CD14-positive monocyte (primary cell): ENCODE data around the gene RBMS3. TPM values are rescaled to one million over a fixed set of nuclear protein-coding genes. Genes with fewer than 3 reads are reported as not detected.
"Not testable (repeated sequence)": the region's sequence is repeated elsewhere in the genome, so short reads cannot be mapped to it uniquely, and the experiment has no call there.

Experiments
- DNase-seq, 3 donors: peaks; one replicate each; pipeline ENCODE4 v3.0.0-alpha.2; 2011 to 2022
- H2AFZ ChIP-seq: 2 replicates; pipeline ENCODE4 v1.6.0; 2012; ENCODE audit warnings: mild to moderate bottlenecking, low read depth, low read length, inconsistent platforms; ENCODE audit not compliant: insufficient read depth, poor library complexity, severe bottlenecking
- H3K27ac ChIP-seq, 2 donors: 1 replicate in 1 of 2; 2 replicates in 1 of 2; pipeline ENCODE4 v1.5.1; 2012 to 2013; ENCODE audit warnings: low read length in 2 of 2, control low read depth in 1 of 2, inconsistent platforms in 1 of 2, low read depth in 1 of 2, mild to moderate bottlenecking in 1 of 2
- H3K27me3 ChIP-seq, 2 donors: one replicate each; pipeline versions ENCODE4 v1.6.0 to v1.6.1; 2011 to 2013; ENCODE audit warnings: low read length in 2 of 2; ENCODE audit not compliant: control insufficient read depth in 2 of 2, insufficient read depth in 2 of 2
- H3K36me3 ChIP-seq, 2 donors: replicated peaks in 1 of 2; 1 replicate in 1 of 2; 2 replicates in 1 of 2; pipeline versions ENCODE4 v1.5.1 to v1.6.1; 2012 to 2013; ENCODE audit warnings: low read length in 2 of 2, control low read depth in 1 of 2, inconsistent platforms in 1 of 2, mild to moderate bottlenecking in 1 of 2; ENCODE audit not compliant: insufficient read depth in 2 of 2, control insufficient read depth in 1 of 2
- H3K4me1 ChIP-seq, 2 donors: 1 replicate in 1 of 2; 2 replicates in 1 of 2; pipeline versions ENCODE4 v1.5.1 to v1.6.1; 2012 to 2013; ENCODE audit warnings: low read length in 2 of 2, control low read depth in 1 of 2, inconsistent platforms in 1 of 2, mild to moderate bottlenecking in 1 of 2, moderate library complexity in 1 of 2; ENCODE audit not compliant: insufficient read depth in 2 of 2, control insufficient read depth in 1 of 2
- H3K4me2 ChIP-seq: replicated peaks from 2 replicates; pipeline ENCODE3; 2012; ENCODE audit warnings: low read length, moderate library complexity, mild to moderate bottlenecking; ENCODE audit not compliant: poor library complexity, severe bottlenecking; ENCODE audit errors: extremely low read depth
- H3K4me3 ChIP-seq, 3 experiments: fragments of 200-600 bp in 1 of 3; sonication (generic) in 1 of 3; replicated peaks in 1 of 3; 1 replicate in 2 of 3; 2 replicates in 1 of 3; pipeline ENCODE4 v1.5.1; 2011 to 2013; ENCODE audit warnings: low read length in 3 of 3, mild to moderate bottlenecking in 3 of 3, control low read depth in 2 of 3, low read depth in 2 of 3, inconsistent platforms in 1 of 3, moderate library complexity in 1 of 3
- H3K79me2 ChIP-seq: 2 replicates; pipeline ENCODE4 v1.6.0; 2012; ENCODE audit warnings: mild to moderate bottlenecking, control low read depth, inconsistent platforms, low read length, moderate library complexity; ENCODE audit not compliant: insufficient read depth
- H3K9ac ChIP-seq: 2 replicates; pipeline ENCODE4 v1.6.0; 2017; ENCODE audit warnings: low read length, mild to moderate bottlenecking; ENCODE audit not compliant: insufficient read depth, poor library complexity, severe bottlenecking
- H3K9me3 ChIP-seq, 2 donors: replicated peaks in 1 of 2; 1 replicate in 1 of 2; 2 replicates in 1 of 2; pipeline versions ENCODE4 v1.5.1 to v1.6.1; 2012 to 2013; ENCODE audit warnings: low read length in 2 of 2, control low read depth in 1 of 2; ENCODE audit not compliant: control insufficient read depth in 1 of 2, insufficient read depth in 1 of 2
- H4K20me1 ChIP-seq: 2 replicates; pipeline ENCODE4 v1.6.0; 2012; ENCODE audit warnings: mild to moderate bottlenecking, low read length, control low read depth, moderate library complexity; ENCODE audit not compliant: insufficient read depth
- H3K27ac Mint-ChIP-seq, 7 donors: one replicate each; pipeline ENCODE4 v1.8.0; 2020; ENCODE audit warnings: mild to moderate bottlenecking in 7 of 7, mixed read lengths in 7 of 7, moderate library complexity in 6 of 7, inconsistent platforms in 2 of 7
- H3K27me3 Mint-ChIP-seq, 3 donors: one replicate each; pipeline ENCODE4 v1.8.0; 2021 to 2022; ENCODE audit warnings: low read depth in 3 of 3, mild to moderate bottlenecking in 3 of 3, mixed read lengths in 3 of 3, moderate library complexity in 3 of 3, inconsistent platforms in 1 of 3
- H3K36me3 Mint-ChIP-seq, 2 donors: one replicate each; pipeline ENCODE4 v1.8.0; 2020; ENCODE audit warnings: mixed read lengths in 2 of 2, inconsistent platforms in 1 of 2, mild to moderate bottlenecking in 1 of 2
- H3K4me1 Mint-ChIP-seq: one replicate; pipeline ENCODE4 v1.8.0; 2020; ENCODE audit warnings: mild to moderate bottlenecking, mixed read lengths
- H3K4me3 Mint-ChIP-seq, 2 donors: one replicate each; pipeline ENCODE4 v1.8.0; 2020; ENCODE audit warnings: mild to moderate bottlenecking in 2 of 2, mixed read lengths in 2 of 2, moderate library complexity in 1 of 2
- H3K9me3 Mint-ChIP-seq, 7 donors: one replicate each; pipeline ENCODE4 v1.8.0; 2020 to 2022; ENCODE audit warnings: mixed read lengths in 7 of 7, mild to moderate bottlenecking in 6 of 7, moderate library complexity in 6 of 7, inconsistent platforms in 2 of 7
- WGBS: methylation state at CpG from one replicate; pipeline ENCODE4 v1.1.5; 2013; ENCODE audit warnings: missing lambda C conversion rate; ENCODE audit not compliant: insufficient coverage; 5-methylcytosine and 5-hydroxymethylcytosine counted together
- intact Hi-C, 2 donors: fragments of 100-400 bp; cut with micrococcal nuclease; formaldehyde crosslinking; loops; one replicate each; pipeline versions ENCODE4 v1.15.0 to v1.15.1; 2023
- polyA plus RNA-seq, 3 donors: library from polyadenylated mRNA; depleted of rRNA in 1 of 3; unstranded in 2 of 3; stranded (reverse) in 1 of 3; fragments of 300-500 nt in 2 of 3; fragments of >200 nt in 1 of 3; fragmentation: Illumina TruSeq in 2 of 3; gene quantifications; 1 replicate in 2 of 3; 2 replicates in 1 of 3; pipeline ENCODE4 v1.2.3, GENCODE V29; 2012 to 2021
- TF ChIP-seq, protein P1 (sequence below): fragments of 200-600 bp; IDR thresholded peaks from one replicate; pipeline ENCODE4 v1.8.0; 2022; ENCODE audit warnings: antibody characterized with exemption, mild to moderate bottlenecking

The RBMS3 gene
- polyA plus RNA-seq, 3 donors: not detected

DNA sequence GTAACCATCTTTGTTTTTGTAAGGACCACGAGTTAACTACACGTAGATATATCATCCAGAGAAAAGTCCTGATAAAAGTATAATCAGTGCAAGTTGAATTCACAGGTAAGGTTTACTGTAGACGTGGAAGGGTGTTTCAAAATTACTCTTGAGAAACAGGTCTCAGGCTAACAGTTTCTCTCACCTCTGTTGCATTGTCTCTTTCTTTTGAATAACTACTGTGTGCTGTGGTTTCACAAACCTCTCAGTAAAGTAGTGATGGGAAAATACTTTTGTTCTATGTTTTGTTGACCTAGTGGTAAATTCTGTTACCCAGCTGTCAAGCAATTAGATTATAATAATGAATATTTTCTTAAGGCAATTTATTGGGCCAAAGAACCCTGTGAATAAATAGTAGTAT, 75.2 kb downstream of the RBMS3 start:
- Histone ChIP-seq H3K36me3 (no peaks in the 10 kb centered on the region), H3K9me3 (no peaks in the 10 kb centered on the region), H3K79me2 (no peaks in the 10 kb centered on the region), H3K27ac (no peak overlapping the region), H3K4me2 (no peak overlapping the region), H4K20me1 (no peaks in the 10 kb centered on the region), H3K4me1 (no peaks in the 10 kb centered on the region), H3K4me3 (no peak overlapping the region), H3K27me3 (no peaks in the 10 kb centered on the region), H3K9ac (no peak overlapping the region), H2AFZ (no peak overlapping the region)
- Mint-ChIP-seq H3K27me3 (no peaks in the 10 kb centered on the region), H3K4me1 (peaks cover 16% of the 10 kb centered on the region), H3K9me3 (peaks cover 0 to 5% (median 0%) of the 10 kb centered on the region in 7 donors), H3K4me3 (no peak overlapping the region), H3K36me3 (no peaks in the 10 kb centered on the region), H3K27ac (no peak overlapping the region)
- TF ChIP-seq, protein P1, sequence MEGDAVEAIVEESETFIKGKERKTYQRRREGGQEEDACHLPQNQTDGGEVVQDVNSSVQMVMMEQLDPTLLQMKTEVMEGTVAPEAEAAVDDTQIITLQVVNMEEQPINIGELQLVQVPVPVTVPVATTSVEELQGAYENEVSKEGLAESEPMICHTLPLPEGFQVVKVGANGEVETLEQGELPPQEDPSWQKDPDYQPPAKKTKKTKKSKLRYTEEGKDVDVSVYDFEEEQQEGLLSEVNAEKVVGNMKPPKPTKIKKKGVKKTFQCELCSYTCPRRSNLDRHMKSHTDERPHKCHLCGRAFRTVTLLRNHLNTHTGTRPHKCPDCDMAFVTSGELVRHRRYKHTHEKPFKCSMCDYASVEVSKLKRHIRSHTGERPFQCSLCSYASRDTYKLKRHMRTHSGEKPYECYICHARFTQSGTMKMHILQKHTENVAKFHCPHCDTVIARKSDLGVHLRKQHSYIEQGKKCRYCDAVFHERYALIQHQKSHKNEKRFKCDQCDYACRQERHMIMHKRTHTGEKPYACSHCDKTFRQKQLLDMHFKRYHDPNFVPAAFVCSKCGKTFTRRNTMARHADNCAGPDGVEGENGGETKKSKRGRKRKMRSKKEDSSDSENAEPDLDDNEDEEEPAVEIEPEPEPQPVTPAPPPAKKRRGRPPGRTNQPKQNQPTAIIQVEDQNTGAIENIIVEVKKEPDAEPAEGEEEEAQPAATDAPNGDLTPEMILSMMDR: no peak
- WGBS: no CpG with 5 or more reads among the region's 3 CpGs
- no peak for DNase-seq
- intact Hi-C loops: no loop called here

- 0% methylated on average over 1 of the region's 2 CpGs for WGBS
Measured at GRCh38 chr3:29360289-29360688, 79.4 kb downstream of the RBMS3 start.

More at GRCh38 chr3:29360289-29360688, 79.4 kb downstream of the RBMS3 start:
- Mint-ChIP-seq H3K4me3 (peak overlapping the region in 1 of 2 donors; percentile 78), H3K4me1 (peaks cover 24% of the 10 kb centered on the region), H3K27ac (peak overlapping the region in 3 of 7 donors; percentile 9 to 62 (median 26))
- H2AFZ ChIP-seq, H3K9me3 Mint-ChIP-seq, H4K20me1 ChIP-seq, DNase-seq, H3K27me3 Mint-ChIP-seq, H3K27ac ChIP-seq, intact Hi-C loops, H3K79me2 ChIP-seq, H3K9me3 ChIP-seq, H3K9ac ChIP-seq, H3K36me3 Mint-ChIP-seq, H3K27me3 ChIP-seq, H3K4me1 ChIP-seq, H3K4me2 ChIP-seq, H3K4me3 ChIP-seq, H3K36me3 ChIP-seq: not testable (repeated sequence)
